ENCODE measurements around the gene TANGO2. TPM values are rescaled to one million over a fixed set of nuclear protein-coding genes. Genes with fewer than 3 reads are reported as not detected.

The TANGO2 gene
- polyA plus RNA-seq, 1 donor from 2014 or later, result 12.7 TPM

- no peak overlapping the region for H3K27ac ChIP-seq (ENCODE audit: low read length)
- H3K9ac ChIP-seq (ENCODE audit: low read length), result no peak overlapping the region
- H3K9me3 ChIP-seq (ENCODE audit: low read length), result no peaks in the 10 kb centered on the region
- peaks cover 23% of the 10 kb centered on the region for H4K20me1 ChIP-seq (ENCODE audit: insufficient read depth)
- H3K36me3 ChIP-seq (ENCODE audit: insufficient read depth, low read length), result peaks cover 3% of the 10 kb centered on the region
- H3K79me2 ChIP-seq (replicated peaks; ENCODE audit: insufficient read depth, low read length), result peaks cover 58% of the 10 kb centered on the region
- no peak overlapping the region for H3K4me2 ChIP-seq (ENCODE audit: low read length)
- no peaks in the 10 kb centered on the region for H3F3A ChIP-seq (ENCODE audit: insufficient read depth, low read length, poor library complexity, severe bottlenecking)
- H3K9me2 ChIP-seq (ENCODE audit: insufficient read depth, low read length), result no peaks in the 10 kb centered on the region
- H3K4me3 ChIP-seq (ENCODE audit: low read length), result peak overlapping the region; percentile 23
- TF ChIP-seq MXI1 (conservative IDR thresholded peaks at IDR 0.05; ENCODE audit: poor library complexity, severe bottlenecking) (no peak), CTCF (IDR thresholded peaks at IDR 0.05; ENCODE audit: poor library complexity, severe bottlenecking) (peak; percentile 48)
- H2AFZ ChIP-seq (ENCODE audit: low read depth, low read length), result no peak overlapping the region
- H3K27me3 ChIP-seq (ENCODE audit: insufficient read depth, low read depth, low read length), result no peaks in the 10 kb centered on the region
Measured at GRCh38 chr22:20084547-20085413, 63.9 kb downstream of the TANGO2 start.

- TF ChIP-seq REST (IDR thresholded peaks at IDR 0.05; ENCODE audit: borderline replicate concordance) (no peak), RAD21 (conservative IDR thresholded peaks at IDR 0.05) (no peak), MXI1 (conservative IDR thresholded peaks at IDR 0.05; ENCODE audit: poor library complexity, severe bottlenecking) (no peak), POLR2AphosphoS5 (IDR thresholded peaks at IDR 0.05) (no peak), TAF1 (IDR thresholded peaks at IDR 0.05; ENCODE audit: low read depth) (no peak), EZH2 (IDR thresholded peaks at IDR 0.05; ENCODE audit: borderline replicate concordance, insufficient read depth, low read length, poor library complexity, severe bottlenecking) (no peak), CTCF (IDR thresholded peaks at IDR 0.05; ENCODE audit: poor library complexity, severe bottlenecking) (no peak), EP300 (conservative IDR thresholded peaks at IDR 0.05; ENCODE audit: poor library complexity, severe bottlenecking) (no peak)
- Histone ChIP-seq H3K9me3 (ENCODE audit: low read length) (no peaks in the 10 kb centered on the region), H3K27ac (ENCODE audit: low read length) (no peak overlapping the region), H3K79me2 (replicated peaks; ENCODE audit: insufficient read depth, low read length) (peaks cover 56% of the 10 kb centered on the region), H3K9ac (ENCODE audit: low read length) (no peak overlapping the region), H3K27me3 (ENCODE audit: insufficient read depth, low read depth, low read length) (no peaks in the 10 kb centered on the region), H3K36me3 (ENCODE audit: insufficient read depth, low read length) (peaks cover 3% of the 10 kb centered on the region), H3F3A (ENCODE audit: insufficient read depth, low read length, poor library complexity, severe bottlenecking) (no peaks in the 10 kb centered on the region), H3K9me2 (ENCODE audit: insufficient read depth, low read length) (no peaks in the 10 kb centered on the region), H3K4me2 (ENCODE audit: low read length) (no peak overlapping the region), H2AFZ (ENCODE audit: low read depth, low read length) (no peak overlapping the region), H3K4me3 (ENCODE audit: low read length) (no peak overlapping the region), H4K20me1 (ENCODE audit: insufficient read depth) (peaks cover 23% of the 10 kb centered on the region)
Measured at GRCh38 chr22:20085651-20086050, 64.7 kb downstream of the TANGO2 start.

Data from neural cell (in vitro differentiated cells).